Measurements from ENCODE around the gene ZGPAT.

Gene ZGPAT

GRCh38 chr20:63679799-63680305 is 28.0 kb upstream of the ZGPAT start:
- no peak for DNase-seq

DNA sequence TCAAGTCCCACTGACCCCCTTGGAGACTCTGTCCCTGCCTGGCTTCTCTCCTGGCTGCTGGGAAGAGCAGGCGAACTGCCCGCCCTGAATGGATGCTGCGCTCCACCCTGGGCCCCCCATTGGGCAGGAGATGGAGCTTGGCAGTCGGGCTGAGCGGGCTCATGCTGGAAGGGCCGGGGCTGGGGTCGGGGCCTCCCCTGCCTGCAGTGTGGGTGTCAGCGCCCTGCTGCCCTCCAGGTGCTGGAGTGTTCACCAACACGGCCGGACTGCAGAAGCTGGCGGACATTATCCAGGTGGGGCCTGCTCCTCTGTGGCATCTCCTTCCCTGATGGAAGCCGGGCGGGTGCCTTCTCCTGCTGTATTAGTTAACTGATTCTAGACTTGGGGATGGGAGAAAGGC is 27.4 kb upstream of the ZGPAT start:
- DNase-seq = no peak

DNA sequence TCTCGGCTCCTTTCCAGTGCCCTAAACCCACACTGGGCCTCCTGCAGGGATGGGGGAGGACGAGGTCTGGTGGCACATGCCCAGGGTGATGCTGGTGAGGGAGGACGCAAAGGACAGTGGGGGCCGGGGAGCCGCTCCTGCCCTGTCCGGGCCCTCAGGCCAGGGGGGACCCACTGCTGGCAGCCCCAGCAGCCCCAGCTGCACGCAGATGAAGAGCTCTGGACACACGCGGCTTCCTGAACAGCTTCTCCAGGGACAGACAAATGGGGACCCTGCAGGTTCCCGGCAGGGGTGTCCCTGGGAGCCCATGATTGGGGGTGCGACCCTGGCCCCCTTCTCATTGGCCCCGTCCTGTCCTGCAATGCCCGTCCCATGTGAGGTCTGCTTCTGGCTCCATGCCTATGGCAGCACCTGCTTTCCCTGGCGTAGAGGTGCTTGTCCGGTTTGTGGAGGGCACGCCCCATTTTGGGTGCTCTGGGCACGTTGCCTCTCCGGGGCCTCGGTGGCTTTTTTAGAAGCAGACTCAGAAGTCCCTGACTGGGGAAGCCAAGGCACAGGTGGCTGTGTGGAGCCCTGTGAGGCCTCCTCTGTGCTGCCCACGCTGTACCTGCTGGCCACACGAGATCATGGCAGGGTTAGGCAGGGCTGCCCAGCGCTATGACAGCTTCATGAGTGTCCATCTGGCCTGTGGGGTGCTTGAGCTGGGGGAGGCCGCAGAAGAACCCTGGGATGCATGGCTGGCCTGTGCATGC is 26.8 kb upstream of the ZGPAT start:
- no peak for DNase-seq

DNA sequence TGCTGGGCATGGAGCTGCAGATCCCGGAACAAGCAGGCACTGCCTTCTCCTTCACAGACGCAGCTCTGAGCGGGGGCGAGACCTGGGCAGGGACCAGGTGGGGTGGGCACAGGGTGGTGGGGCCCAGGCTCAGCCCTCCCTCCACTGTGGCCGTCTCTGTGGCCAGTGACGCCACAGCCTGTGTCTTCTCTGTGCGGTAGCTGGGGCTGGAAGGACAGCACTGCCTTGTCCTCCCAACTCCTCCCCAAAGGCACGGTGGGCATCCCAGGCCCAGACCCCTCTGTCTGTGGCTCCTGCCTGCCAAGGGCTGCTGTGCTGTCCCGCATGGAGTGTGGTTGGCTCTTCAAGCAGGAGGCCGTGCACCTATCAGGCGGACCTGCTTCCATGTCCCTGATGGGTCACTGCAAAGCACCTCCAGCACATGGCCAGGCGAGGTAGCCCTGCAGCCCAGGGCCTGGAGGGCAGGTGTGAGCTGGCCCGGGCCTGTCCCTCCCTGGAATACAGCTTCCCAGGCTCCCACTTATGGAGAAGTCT is 26.2 kb upstream of the ZGPAT start:
- no peak for DNase-seq

GRCh38 chr20:63682384-63683139 is 25.3 kb upstream of the ZGPAT start:
- DNase-seq = no peak

- no peak for DNase-seq
Measured at GRCh38 chr20:63685269-63686026, 22.4 kb upstream of the ZGPAT start.

DNA sequence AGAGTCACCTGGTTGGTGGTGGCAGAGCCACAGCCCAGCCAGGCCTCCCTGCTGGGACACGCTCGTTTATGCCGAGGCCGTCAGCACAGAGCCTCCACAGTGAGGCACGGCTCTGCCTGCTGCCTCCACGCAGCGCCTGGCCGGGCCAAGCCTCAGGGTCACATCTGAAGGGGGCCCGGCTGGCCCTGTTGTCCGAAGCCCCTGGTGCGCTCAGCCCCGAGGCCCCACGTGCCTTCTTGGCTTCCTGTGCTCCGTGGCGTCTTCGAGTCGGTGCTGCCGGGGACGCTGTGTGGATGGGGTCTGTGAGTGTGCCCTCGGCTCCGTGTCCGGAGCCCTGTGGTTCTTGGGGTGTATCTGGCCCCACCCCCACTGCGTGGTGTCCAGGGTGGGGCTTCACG is 21.7 kb upstream of the ZGPAT start:
- no peak for DNase-seq

DNA sequence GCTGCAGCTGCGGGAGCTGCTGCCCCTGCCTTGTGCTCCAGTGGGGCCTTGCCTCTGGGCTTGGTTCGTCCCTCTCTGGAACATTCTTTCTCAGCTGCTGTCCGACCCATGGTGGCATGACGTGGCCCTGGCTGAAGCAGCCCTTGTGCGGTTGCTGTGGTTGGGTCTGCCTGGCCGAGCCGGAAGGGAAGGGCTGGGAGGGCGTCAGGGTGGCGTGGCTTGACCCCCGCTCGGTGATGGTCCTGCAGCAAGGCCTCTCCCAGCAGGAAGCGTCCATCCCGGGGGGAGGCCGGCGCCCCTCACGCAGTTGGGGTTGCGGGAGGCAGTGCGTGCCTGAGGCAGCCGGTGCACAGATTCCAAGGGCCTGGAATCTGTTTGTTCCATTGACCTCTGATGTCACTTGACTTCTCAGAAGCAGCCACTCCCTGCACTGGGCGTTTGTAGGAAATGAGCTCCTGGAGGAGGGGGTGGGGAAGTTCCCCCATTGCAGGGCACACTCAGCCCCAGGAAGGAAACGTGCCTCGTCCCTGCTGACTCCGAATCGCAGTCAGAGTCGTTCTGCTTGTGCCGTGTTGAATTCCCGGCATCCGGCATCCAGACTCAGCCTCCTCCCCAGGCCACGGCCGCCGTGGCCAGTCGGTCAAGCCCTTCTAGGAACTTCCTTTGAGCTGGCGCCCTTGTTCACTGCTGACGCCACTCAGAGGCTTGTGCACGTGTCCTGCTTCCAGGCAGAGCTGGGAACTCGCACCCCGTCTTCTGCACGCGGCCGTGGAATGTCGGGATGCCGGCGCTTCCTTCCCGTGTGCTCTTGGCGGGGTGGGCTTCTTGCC is 21.1 kb upstream of the ZGPAT start:
- no peak for DNase-seq

DNA sequence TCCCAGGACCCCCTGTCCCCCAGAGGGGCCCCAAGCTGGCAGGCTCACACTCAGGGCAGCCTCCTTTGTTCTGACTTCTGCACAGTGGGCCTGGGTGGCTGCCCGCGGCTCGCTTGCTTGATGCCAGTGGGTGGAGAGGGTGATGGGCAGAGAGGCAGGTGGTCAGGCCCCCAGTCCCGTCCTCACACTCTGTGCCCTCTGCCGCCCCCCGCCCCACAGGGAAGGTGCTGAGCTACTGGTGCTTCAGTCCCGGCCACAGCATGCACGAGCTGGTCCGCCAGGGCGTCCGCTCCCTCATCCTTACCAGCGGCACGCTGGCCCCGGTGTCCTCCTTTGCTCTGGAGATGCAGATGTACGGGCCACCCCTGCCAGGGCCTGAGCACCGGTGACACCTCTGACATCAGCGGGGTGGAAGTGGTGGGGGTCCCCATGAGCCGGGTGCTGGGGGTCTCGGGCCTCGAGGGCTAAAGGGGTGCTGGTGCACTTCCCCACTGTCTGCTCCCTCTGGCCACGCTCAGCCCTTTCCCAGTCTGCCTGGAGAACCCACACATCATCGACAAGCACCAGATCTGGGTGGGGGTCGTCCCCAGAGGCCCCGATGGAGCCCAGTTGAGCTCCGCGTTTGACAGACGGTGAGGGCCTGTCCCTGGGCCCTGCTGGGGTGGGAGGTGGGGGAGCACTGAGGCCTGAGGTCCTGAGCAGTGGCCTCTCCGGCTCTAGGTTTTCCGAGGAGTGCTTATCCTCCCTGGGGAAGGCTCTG is 20.2 kb upstream of the ZGPAT start:
- no peak for DNase-seq

DNA sequence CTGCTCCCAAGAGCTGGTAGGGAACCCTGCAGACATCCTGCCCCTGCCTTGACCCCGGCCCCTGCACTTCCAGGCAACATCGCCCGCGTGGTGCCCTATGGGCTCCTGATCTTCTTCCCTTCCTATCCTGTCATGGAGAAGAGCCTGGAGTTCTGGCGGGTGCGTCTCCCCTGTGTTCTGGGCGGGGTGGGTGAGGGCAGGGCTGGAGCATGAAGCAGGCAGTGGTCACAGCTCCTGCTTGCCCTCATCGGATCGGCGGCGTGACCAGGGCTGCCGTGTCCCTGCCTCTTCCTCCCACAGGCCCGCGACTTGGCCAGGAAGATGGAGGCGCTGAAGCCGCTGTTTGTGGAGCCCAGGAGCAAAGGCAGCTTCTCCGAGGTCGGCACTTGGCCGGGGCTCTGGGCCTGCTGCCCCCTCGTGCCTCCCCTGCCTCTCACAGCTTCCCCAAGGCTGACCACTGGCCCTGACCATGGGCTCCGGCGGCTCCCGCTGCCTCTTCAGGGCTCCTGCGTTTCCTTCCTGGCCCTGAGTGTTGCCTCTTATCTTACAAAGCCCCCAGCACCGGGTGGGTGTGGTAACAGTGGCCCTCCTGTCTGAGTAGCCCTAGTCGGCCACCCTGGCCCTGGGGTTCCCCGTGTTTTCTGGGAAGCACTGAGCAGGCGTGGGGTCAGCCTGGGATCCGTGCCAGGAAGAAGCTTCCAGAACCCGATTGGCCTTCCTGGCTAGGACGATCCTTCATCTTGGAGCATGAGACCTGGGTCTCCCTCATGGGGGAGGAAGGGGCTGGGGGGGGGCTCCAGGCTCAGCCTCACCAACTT is 19.4 kb upstream of the ZGPAT start:
- no peak for DNase-seq

GRCh38 chr20:63689046-63690002 is 18.5 kb upstream of the ZGPAT start:
- DNase-seq = no peak

DNA sequence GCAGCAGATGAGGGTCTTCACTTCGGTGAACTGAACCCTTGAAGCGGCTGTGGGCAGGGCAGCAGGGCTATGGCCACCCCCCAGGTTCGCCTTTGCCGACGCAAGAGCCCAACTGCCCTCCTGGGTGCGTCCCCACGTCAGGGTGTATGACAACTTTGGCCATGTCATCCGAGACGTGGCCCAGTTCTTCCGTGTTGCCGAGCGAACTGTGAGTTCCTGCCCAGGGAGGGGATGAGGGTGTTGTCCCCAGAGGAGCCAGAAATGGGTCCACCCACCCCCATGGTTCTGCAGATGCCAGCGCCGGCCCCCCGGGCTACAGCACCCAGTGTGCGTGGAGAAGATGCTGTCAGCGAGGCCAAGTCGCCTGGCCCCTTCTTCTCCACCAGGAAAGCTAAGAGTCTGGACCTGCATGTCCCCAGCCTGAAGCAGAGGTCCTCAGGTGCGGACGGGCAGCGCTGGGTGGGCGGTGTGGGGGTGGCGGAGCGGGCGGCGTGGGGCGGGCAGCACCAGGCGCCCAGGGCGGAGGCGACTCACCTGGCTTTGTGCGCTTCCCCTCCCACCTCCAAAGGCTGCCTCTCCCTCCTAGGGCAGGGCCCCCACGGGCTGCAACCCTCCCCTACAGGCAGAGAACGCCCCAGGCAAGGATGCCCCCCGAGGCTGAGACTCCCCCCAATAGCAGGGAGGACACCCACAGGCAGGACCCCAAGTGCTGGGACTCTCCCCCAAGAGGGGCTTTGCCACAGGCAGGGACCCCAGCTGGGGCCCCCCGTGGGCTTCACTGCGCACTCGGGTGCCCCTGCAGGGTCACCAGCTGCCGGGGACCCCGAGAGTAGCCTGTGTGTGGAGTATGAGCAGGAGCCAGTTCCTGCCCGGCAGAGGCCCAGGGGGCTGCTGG is 17.6 kb upstream of the ZGPAT start:
- no peak for DNase-seq

- DNase-seq = no peak
Measured at GRCh38 chr20:63690898-63691710, 16.7 kb upstream of the ZGPAT start.

DNA sequence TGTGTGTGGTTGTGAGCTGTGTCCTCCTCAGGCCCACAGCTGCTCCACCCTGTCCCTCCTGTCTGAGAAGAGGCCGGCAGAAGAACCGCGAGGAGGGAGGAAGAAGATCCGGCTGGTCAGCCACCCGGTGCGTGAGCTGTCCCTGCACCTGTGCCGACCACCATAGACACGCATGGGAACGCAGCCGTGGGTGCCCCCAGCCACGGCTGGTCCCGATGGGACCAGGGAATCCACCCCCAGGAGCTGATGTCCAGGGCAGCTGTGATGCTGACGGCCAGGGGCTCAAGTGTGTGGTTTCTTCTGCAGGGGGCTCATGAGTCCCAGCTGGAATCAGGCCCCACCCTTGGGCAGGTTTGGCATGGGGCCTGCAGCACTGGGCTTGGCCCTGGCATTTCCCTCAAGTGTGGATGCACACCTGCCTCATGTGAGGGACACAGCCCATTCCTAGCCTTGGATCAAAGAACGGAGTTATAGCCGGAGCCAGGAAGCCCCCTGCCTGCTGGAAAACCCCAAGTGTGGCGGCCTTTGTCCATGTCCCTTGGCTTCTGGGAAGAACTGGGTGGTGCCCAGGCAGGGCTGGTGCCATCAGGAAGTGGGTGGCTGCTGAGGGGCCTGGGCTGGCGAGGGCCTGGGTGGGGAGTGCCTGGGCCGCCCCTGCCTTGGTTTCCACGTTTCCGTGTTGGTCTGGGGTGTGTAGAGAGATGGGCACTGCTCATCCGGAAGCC is 16.0 kb upstream of the ZGPAT start:
- no peak for DNase-seq

DNA sequence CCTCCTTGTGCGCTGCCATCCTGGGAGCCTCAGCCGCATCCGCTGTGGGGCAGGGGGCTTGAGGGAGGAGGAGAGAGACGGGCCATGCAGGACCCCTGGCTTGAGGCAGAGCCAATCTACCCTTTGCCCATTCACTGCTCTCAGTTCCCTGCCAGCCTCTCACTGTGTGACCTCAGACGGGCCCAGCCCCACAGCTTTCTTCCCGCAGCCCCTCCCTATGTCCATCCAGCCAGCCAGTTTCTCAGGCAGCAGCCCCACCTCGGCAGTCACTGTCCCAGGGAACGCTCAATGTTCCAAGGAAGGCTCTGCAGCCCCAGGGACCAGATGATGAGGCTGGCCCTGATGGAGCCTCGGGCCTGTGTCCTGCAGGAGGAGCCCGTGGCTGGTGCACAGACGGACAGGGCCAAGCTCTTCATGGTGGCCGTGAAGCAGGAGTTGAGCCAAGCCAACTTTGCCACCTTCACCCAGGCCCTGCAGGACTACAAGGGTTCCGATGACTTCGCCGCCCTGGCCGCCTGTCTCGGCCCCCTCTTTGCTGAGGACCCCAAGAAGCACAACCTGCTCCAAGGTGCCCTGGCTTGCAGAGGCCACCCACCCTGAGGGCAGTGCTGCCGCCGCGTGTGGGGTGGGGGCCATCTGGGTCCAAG is 15.3 kb upstream of the ZGPAT start:
- DNase-seq = no peak

DNA sequence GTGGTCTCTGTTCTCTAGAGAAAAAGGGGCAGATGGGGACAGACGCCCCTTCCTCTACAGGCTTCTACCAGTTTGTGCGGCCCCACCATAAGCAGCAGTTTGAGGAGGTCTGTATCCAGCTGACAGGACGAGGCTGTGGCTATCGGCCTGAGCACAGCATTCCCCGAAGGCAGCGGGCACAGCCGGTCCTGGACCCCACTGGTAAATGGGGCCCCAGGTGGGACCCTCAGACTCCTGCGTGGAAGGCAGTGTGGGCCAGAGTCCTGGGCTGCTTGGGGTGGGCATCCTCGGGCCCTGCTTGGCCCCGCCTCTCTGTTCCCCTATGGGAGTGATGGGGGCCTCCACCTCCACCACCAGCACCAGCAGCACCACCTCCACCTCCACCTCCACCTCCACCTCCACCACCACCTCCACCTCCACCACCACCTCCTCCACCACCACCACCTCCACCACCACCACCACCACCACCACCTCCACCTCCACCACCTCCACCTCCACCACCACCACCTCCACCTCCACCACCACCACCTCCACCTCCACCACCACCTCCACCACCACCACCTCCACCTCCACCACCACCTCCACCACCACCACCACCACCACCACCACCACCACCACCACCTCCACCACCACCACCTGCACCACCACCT is 14.6 kb upstream of the ZGPAT start:
- no peak for DNase-seq
